ENCODE measurements around the gene ICAM4. TPM values are rescaled to one million over a fixed set of nuclear protein-coding genes. Genes with fewer than 3 reads are reported as not detected.
A peak's percentile ranks its signal among the peaks of the same experiment; 100 is the strongest.

ICAM4 gene
- total and polyA plus RNA-seq, 2 of the 13 experiments (the other 11 are each of a cell fraction or from before 2014, with no cell fraction given), result 2.9 to 4.0 TPM

GRCh38 chr19:10251792-10252694 is 34.7 kb upstream of the ICAM4 start, which contains the start of gene MRPL4 (continued):
- TF ChIP-seq SAP130 (CRISPR knock-in tag; IDR thresholded peaks at IDR 0.05; ENCODE audit: low read depth) (peak; percentile 98), PHF5A (CRISPR knock-in tag; IDR thresholded peaks at IDR 0.05; ENCODE audit: low read depth, unreplicated experiment) (no peak), DZIP1 (CRISPR knock-in tag; IDR thresholded peaks at IDR 0.05) (no peak), ZMYM3 (CRISPR knock-in tag; IDR thresholded peaks at IDR 0.05) (no peak; the same call in 1 of the 2 replicates), ZBTB42 (CRISPR knock-in tag; IDR thresholded peaks at IDR 0.05) (peak; percentile 76; the same call in 1 of the 2 replicates), ZNF747 (CRISPR knock-in tag; IDR thresholded peaks at IDR 0.05; ENCODE audit: borderline replicate concordance) (peak; percentile 81; the same call in 1 of the 2 replicates), ZFX (CRISPR knock-in tag; IDR thresholded peaks at IDR 0.05; ENCODE audit: low read depth) (peak; percentile 99), ZNF557 (CRISPR knock-in tag; IDR thresholded peaks at IDR 0.05) (no peak), XRCC5 (optimal IDR thresholded peaks at IDR 0.05; ENCODE audit: low read length) (peak; percentile 38), NCOA5 (CRISPR knock-in tag; IDR thresholded peaks at IDR 0.05) (no peak), XBP1 (CRISPR knock-in tag; IDR thresholded peaks at IDR 0.05) (no peak), JARID2 (CRISPR knock-in tag; IDR thresholded peaks at IDR 0.05; ENCODE audit: insufficient replicate concordance) (no peak), IRF1 (CRISPR knock-in tag; IDR thresholded peaks at IDR 0.05; ENCODE audit: low read depth) (0 out of 2 replicates have a peak, but pooled peaks have one; percentile 33), CEBPG (CRISPR knock-in tag; IDR thresholded peaks at IDR 0.05) (no peak), ZNF180 (CRISPR knock-in tag; IDR thresholded peaks at IDR 0.05; ENCODE audit: borderline replicate concordance, low read depth) (peak; percentile 13; the same call in 1 of the 2 replicates), ZNF547 (CRISPR knock-in tag; IDR thresholded peaks at IDR 0.05) (peak; percentile 92), POLR2G (IDR thresholded peaks at IDR 0.05; ENCODE audit: low read depth, low read length) (peak; percentile 85)
- TF ChIP-seq, protein P1, sequence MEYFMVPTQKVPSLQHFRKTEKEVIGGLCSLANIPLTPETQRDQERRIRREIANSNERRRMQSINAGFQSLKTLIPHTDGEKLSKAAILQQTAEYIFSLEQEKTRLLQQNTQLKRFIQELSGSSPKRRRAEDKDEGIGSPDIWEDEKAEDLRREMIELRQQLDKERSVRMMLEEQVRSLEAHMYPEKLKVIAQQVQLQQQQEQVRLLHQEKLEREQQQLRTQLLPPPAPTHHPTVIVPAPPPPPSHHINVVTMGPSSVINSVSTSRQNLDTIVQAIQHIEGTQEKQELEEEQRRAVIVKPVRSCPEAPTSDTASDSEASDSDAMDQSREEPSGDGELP (IDR thresholded peaks at IDR 0.05; ENCODE audit: borderline replicate concordance, low read depth), result peak; percentile 38; the same call in 1 of the 2 replicates
- TF ChIP-seq, protein P2, sequence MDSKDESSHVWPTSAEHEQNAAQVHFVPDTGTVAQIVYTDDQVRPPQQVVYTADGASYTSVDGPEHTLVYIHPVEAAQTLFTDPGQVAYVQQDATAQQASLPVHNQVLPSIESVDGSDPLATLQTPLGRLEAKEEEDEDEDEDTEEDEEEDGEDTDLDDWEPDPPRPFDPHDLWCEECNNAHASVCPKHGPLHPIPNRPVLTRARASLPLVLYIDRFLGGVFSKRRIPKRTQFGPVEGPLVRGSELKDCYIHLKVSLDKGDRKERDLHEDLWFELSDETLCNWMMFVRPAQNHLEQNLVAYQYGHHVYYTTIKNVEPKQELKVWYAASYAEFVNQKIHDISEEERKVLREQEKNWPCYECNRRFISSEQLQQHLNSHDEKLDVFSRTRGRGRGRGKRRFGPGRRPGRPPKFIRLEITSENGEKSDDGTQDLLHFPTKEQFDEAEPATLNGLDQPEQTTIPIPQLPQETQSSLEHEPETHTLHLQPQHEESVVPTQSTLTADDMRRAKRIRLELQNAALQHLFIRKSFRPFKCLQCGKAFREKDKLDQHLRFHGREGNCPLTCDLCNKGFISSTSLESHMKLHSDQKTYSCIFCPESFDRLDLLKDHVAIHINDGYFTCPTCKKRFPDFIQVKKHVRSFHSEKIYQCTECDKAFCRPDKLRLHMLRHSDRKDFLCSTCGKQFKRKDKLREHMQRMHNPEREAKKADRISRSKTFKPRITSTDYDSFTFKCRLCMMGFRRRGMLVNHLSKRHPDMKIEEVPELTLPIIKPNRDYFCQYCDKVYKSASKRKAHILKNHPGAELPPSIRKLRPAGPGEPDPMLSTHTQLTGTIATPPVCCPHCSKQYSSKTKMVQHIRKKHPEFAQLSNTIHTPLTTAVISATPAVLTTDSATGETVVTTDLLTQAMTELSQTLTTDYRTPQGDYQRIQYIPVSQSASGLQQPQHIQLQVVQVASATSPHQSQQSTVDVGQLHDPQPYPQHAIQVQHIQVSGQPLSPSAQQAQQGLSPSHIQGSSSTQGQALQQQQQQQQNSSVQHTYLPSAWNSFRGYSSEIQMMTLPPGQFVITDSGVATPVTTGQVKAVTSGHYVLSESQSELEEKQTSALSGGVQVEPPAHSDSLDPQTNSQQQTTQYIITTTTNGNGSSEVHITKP (CRISPR knock-in tag; IDR thresholded peaks at IDR 0.05; ENCODE audit: low read depth), result no peak
